GM19035 (cell line): ENCODE results near the gene DPH2.
A peak's percentile ranks its signal among the peaks of the same experiment; 100 is the strongest.

ENCODE experiments used
- ATAC-seq: cut with Tn5 transposase; IDR thresholded peaks from one replicate; pipeline ENCODE4 v1.9.1; 2021; ENCODE audit not compliant: unreplicated experiment

The DPH2 gene

GRCh38 chr1:43969746-43970466, at the start of gene DPH2:
Gene DPH2 (plus strand): TSS chr1:43970010. CDS start chr1:43970176, 166 bp downstream.
- ATAC-seq = peak; percentile 85

GRCh38 chr1:43921022-43921421, 48.8 kb upstream of the DPH2 start:
- no peak for ATAC-seq

- ATAC-seq = no peak
Measured at GRCh38 chr1:43924516-43924915, 45.3 kb upstream of the DPH2 start.

- no peak for ATAC-seq
Measured at GRCh38 chr1:43925846-43926245, 44.0 kb upstream of the DPH2 start.

GRCh38 chr1:43930168-43930948, 39.5 kb upstream of the DPH2 start:
- ATAC-seq = no peak

GRCh38 chr1:43930949-43931275, 38.9 kb upstream of the DPH2 start:
- no peak for ATAC-seq

GRCh38 chr1:43931711-43932660, 37.8 kb upstream of the DPH2 start:
- no peak for ATAC-seq

- no peak for ATAC-seq
Measured at GRCh38 chr1:43932786-43933385, 36.9 kb upstream of the DPH2 start.

GRCh38 chr1:43933386-43934100, 36.3 kb upstream of the DPH2 start, which contains the start of gene ARTN:
Gene ARTN (plus strand): TSS chr1:43933801. CDS start chr1:43935657, 1,856 bp downstream.
- ATAC-seq = no peak

- no peak for ATAC-seq
Measured at GRCh38 chr1:43934101-43934985, 35.5 kb upstream of the DPH2 start.

- no peak for ATAC-seq
Measured at GRCh38 chr1:43934986-43935324, 34.9 kb upstream of the DPH2 start.

GRCh38 chr1:43935711-43936427, 33.9 kb upstream of the DPH2 start:
- ATAC-seq = no peak

GRCh38 chr1:43936431-43937151, 33.2 kb upstream of the DPH2 start:
- ATAC-seq = no peak

- no peak for ATAC-seq
Measured at GRCh38 chr1:43937179-43937865, 32.5 kb upstream of the DPH2 start.

- ATAC-seq = no peak
Measured at GRCh38 chr1:43938383-43938782, 31.4 kb upstream of the DPH2 start.

- no peak for ATAC-seq
Measured at GRCh38 chr1:43938892-43939587, 30.8 kb upstream of the DPH2 start.

- ATAC-seq = no peak
Measured at GRCh38 chr1:43942411-43942810, 27.4 kb upstream of the DPH2 start.
